Stimulated activated CD8-positive, alpha-beta memory T cell treated with anti-CD3 and anti-CD28 coated beads, Interleukin-4, amount 100 ng/mL, for 1 hour (primary cell): Measurements from ENCODE around the gene BICDL1.
"Not testable (repeated sequence)": the region's sequence is repeated elsewhere in the genome, so short reads cannot be mapped to it uniquely, and the experiment has no call there.

Experiments
- DNase-seq, 2 donors: peaks; one replicate each; pipeline ENCODE4 v3.0.0-alpha.2; 2020; ENCODE audit warnings: low read depth in 2 of 2, low spot score in 1 of 2

The BICDL1 gene

DNA sequence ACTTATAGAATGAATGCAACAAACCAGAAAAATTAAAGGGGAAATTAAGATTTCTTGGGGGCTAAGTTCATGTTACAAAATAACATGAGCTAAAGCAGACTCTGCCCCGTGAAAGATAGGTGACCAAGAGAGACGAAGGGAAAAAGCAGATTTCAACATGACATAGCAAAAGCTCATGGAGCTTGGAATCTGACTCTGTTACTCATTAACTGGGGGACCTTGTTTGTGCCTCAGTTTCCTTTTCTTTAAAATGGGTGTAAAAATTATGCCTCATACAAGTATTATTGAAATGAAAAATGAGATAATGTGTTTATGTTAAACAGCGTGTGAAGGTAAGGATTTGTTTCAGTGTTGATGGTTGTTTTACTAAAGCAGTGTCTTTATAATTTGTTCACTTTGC is 11.5 kb downstream of the BICDL1 start:
- DNase-seq: no peak

DNA sequence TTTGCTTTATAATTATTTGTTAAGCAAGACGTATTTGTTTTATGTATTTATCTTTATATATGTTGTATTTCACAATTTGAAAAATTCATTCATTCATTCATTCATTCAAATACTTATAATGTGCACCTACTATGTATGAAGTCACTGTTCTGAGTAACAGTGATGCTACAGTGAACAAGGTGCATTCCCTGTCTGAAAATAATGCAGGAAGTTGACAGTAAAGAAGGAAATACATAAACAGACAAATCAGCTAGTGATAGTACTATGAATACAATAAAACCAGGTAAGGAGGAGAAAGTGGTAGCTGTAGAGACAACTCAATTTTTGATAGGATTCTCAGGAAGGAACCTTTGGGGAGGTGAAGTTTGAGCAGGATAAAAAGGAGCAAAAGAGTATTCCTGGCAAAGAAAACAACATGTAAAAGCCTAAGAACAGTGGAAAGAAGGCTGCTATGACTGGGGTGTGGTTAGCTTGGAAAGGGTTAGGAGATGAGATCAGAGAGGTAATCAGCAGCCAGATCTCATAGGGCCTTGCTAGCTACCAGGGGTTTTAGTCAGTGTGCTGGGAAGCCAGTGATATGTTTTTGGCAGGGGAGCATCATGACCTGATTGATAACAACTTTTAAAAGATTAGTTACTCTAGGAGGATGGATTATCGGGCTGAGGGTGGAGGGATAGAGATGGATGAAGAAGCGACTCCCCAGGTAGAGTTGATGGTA is 17.4 kb downstream of the BICDL1 start:
- no peak for DNase-seq

DNA sequence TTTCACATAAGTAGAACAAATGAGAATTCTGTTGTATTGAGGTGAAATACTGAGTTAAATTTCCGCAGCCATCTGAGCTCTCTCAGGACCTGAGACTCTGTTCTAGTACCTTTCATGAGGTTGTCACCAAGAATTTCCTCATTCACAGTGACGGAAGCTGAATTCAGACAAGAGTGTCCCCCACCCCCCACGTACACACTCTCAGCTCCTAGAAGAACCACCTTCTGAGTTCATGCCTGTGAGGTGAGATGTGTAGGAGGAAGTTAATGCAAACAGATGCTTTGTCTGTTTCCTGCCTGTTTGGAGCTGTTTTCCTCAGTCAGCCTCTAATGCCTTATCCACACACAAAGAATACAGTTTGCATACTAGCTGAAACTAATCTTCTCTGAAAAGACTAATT is 18.2 kb downstream of the BICDL1 start:
- DNase-seq: peak in 1 of 2 donors; percentile 41

DNA sequence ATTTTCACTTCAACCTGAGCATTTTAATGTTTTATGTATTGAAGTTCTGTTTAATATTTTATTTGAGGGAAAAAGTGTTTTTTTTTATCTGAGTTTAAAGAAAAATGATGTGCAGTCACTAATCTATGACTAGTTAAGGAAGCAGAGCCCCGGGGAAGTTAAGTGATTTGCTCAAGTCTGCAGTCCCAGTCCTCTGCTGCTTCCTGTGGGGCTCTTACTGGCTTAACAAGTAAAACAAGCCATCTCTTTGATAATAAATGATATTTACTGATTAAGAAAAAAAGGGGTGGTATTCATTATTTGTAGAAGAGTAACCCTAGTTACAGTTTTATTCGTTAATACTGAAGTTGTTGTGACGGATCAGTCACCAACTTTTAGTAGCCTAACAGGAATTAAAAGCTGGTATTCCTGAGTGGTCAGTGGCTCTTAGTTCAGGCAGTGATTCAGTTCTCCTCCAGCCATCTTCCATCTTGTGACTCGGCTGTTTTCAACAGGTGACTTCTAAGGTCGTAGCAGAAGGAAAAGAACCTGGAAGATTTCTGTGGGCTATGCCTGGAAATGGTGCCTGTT is 21.7 kb downstream of the BICDL1 start:
- no peak for DNase-seq

DNA sequence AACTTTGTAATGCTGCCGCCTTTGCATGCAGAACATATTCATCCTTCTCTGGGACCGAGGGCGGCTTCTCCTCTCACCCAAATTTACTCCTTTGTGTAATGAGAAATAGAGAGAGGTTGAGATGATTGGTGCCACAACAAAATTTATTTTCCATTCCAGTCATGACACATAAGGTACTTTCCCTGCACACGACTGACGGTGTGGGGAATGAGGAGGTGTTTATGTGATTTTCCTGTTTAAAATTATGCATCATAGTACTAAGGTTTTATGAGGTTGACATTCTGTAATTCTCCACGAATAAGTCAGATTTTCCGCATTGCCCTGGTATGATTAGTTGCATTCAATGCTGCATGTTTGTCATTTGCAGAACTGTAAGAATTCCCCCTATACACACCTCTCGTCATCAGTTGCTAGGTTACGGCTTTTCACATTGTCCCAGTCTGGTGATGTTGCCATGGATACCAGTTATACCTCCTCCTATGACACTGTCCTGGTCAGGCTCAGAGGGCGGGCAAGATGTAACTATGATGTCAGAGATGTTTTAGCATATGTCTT is 23.1 kb downstream of the BICDL1 start:
- DNase-seq: peak; percentile 23 to 49

DNA sequence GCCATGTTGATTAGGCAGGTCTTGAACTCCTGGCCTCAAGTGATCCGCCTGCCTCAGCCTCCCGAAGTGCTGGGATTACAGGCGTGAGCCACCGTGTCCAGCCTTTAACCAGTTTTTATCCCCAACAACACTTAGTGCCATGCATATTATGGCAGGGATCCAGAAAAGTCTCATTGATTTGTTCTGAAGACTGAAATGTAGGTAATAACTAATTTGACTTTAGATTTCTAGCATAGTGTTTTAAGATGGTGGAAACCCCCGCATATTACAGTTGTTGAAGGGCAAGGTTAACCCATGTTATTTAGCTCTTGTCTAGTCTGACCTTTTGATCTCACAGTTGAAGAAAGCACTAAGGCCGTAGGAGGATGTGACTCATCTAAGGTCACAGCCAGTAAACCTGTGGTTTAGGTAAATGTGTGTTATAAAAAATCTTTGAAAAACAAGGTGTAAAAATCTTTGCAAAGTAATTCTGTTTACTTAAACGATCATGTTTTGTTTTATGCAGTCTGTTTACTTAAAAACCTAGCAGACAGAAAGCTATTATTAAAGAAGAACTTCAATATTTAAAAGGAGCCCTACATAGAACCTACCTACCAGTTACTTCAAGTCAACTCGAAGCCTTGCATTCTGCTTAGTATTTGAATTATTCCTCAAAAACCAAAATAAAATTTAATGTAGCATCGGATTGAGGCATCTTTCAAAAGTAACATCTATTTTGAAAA is 24.8 kb downstream of the BICDL1 start:
- no peak for DNase-seq

DNA sequence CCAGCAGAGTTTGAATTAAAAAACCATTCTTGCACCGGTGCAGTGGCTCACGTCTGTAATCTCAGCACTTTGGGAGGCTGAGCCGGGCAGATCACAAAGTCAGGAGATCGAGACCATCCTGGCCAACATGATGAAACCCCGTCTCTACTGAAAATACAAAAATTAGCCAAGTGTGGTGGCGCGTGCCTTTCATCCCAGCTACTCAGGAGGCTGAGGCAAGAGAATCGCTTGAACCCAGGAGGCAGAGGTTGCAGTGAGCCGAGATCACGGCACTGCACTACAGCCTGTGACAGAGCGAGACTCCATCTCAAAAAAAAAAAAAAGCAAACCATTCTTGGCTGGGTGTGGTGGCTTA is 25.3 kb downstream of the BICDL1 start:
- not testable (repeated sequence) for DNase-seq

DNA sequence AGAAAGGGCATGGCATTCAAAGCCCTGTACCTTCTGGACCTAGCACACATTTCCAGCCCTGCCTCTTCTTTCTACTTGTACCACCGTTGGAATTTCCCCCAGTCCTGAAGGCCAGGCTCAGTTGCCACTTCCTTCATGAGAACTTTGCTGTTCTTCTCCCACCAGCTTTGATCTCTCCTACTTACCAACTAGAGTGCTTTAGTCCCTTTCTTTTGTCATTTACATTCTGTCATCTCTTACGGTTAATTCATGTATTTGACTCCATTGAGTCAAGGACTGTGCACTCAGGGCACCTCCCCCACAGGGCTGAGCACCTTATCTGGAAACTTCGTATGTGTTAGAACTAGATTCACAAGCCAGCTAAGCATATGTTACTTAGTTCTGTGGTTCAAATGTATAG is 26.3 kb downstream of the BICDL1 start:
- DNase-seq: peak in 1 of 2 donors; percentile 34

DNA sequence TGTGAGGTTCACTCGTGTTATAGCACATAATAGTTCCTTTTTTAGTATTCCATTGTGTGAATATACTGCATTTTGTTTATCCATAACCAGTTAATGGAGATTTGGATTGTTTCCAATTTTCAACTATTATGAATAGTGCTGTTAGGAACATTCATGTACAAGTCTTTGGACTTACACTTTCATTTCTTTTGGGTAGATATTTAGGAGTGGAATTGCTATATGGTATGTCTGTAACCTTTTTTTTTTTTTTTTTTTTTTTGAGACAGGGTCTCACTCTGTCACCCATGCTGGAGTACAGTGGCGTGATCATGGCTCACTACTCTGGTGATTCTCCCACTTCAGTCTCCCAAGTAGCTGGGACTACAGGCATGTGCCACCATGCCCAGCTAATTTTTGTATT is 27.2 kb downstream of the BICDL1 start:
- DNase-seq: not testable (repeated sequence)

DNA sequence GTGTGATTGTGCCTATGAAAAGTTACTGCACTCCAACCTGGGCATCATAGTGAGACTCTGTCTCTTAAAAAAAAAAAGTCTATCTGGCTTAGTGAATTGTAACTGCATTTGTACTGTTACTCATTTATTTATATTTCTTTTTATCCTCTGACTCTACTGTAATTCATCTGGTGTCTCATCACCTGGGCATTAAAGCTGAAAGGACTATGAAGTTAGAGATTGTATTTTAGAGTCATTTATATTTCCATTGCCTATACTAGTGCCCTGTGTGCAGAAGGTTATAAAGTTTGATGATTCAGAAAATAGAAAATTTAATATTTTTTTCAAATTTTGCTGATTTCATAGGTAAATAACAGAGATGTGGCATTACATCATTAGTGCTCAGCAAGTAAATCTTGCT is 30.2 kb downstream of the BICDL1 start:
- no peak for DNase-seq

DNA sequence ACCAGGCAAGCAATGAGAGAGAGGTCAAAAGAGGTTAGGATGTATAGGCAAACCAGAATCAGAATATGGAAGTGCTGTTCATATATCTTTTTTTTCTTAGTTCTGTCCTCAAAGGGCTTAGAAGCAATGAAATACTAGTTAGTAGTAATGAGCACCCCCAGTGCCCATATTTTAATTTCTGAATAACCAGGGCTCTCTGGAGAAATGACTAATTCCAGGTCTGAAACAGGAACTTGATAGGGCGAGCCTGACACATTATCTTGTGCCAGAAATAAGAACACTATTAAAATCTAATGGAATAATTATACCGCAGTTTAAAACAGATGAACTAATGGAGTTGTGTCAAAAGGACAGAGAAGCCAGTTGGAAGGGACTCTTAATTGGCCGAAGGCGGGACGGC is 30.9 kb downstream of the BICDL1 start:
- no peak for DNase-seq

DNA sequence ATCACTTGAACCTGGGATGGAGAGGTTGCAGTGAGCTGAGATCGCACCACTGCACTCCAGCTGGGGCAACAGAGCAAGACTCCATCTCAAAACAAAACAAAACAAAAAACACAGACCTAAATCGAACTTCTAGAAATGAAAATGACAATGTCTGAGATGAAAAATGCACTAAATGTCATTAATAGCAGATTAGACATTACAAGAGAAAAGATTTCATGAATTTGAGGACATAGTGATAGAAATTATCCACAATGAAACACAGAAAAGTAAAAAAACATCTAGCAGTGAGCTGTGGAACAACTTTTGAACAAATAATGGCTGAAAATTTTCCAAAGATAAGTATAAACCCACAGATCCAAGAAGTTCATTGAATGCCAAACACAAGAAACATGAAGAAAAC is 35.2 kb downstream of the BICDL1 start:
- no peak for DNase-seq

DNA sequence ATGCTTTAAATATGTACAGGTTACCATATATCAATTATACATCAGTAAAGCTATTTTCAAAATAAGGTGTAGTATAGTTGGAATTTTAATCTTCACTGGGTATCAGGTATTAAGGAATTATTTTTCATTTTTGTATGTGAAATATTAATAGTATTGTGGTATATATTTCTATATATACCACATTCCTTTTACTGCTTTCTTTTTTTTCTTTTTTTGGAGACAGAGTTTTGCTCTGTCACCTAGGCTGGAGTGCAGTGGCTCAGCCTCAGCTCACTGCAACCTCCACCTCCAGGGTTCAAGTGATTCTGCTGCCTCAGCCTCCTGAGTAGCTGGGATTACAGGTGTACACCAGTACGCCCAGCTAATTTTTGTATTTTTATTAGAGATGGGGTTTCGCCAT is 36.6 kb downstream of the BICDL1 start:
- no peak for DNase-seq

DNA sequence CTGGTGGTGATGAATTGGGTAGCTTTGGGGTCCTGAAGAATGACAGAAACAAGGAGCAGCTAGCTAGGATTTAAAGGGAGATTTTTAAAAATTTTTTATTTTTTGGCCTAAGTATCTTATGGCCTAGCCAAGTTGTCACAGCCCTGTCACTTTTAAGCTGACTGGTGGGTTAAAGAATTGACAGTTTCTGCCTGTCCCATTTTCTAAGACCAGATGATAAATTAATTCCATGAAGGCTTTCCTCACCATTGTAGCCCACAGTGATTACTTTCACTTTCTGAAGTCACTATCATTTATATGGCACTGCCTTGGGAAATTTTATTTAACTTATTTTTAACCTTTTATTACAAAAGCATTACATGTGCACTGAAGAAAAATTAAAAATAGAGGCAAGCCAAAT is 43.2 kb downstream of the BICDL1 start:
- no peak for DNase-seq

DNA sequence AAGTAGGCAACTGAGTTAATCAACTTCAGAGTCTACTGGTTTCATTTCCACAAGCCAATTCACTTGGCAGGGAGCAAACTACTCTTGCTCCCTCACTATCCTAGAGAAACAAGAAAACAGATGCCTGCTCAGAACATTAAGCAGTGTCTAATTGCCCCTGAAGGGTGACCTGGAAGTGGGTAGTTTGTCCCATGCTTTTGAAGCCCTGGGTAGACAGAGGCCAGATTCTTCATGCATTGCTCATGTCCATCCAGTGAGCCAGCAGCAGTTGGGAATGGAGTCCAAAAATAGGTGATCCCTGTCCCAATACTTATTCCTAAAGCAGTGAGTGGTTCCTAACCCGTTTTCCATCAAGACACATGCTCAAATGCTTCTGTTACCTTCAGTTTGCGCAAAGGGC is 48.8 kb downstream of the BICDL1 start:
- DNase-seq: no peak

DNA sequence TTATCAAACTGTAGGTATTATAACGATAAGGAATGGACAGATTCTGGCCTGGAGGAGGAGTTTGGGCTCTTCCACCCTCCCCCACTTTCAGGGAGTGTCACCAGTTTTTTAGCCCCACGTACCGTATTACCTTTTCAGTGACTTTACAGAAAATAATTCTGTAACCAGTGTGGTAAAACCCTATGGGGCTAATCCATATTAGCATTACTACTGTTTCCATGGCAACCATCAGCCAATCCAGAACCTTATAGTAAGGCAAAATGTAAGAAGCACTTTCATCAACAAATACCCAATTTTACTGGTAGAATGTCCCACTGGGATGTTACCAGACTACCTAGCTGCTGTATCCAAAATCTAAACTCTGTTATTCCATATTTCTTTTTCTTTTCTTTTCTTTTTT is 50.7 kb downstream of the BICDL1 start:
- no peak for DNase-seq

DNA sequence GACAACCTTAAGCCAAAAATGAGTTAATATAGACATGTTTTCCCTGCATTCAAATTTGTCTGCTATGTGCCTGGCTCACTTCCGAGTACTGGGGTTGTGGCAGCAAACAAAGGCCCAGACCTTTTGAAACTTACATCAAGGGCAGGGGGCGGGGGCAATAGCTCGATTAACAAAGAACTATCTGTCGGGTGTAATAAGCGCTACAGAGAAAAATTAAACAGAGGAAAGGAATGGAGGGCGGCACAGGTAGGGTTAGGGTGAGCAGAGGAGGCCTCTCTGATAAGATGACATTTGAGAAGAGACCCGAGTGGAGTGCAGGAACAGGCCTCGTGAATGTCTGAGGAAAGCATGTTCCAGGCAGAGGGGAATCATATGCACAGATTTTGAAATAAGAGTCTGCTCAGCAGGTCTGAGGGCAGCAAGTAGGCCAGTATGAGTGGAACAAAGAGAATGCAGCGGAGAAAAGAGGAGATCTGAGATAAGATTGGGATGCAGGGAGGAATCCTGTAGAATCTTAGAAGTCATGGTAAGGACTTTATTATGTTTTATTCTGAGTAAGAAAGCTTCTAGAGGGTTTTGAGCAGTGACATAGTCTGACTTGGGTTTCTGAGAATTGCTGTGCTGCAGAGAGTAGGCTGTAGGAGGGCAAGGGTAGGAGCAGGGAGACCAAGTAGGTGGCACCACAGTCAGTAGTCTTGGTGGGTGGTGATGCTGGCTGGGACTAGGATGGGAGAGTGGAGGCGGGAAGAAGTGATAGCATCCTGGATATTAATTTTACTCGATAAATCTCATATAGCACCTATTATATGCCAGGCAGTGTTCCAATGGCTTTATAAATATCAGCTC is 52.6 kb downstream of the BICDL1 start:
- DNase-seq: no peak

DNA sequence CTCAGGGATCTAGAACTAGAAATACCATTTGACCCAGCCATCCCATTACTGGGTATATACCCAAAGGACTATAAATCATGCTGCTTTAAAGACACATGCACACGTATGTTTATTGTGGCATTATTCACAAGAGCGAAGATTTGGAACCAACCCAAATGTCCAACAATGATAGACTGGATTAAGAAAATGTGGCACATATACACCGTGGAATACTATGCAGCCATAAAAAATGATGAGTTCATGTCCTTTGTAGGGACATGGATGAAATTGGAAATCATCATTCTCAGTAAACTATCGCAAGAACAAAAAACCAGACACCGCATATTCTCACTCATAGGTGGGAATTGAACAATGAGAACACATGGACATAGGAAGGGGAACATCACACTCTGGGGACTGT is 56.3 kb downstream of the BICDL1 start:
- not testable (repeated sequence) for DNase-seq

DNA sequence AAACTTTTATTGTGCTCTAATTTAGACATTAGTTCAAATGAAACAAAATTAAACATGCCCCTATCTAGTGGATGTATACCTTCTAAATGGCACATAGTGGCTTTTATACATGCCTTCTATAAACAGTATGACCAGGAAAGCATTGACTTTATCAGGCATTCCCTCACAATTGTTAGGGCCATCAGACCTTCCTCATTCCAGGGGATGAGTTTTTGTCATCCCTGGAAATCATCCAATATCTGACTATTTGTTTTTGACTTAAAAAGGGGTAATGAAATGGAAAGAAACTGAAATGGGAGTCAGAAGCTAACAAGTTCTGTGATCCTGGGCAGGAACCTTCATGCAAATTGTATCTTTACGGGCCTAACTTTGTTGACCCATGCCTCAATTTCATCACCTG is 58.0 kb downstream of the BICDL1 start:
- no peak for DNase-seq

DNA sequence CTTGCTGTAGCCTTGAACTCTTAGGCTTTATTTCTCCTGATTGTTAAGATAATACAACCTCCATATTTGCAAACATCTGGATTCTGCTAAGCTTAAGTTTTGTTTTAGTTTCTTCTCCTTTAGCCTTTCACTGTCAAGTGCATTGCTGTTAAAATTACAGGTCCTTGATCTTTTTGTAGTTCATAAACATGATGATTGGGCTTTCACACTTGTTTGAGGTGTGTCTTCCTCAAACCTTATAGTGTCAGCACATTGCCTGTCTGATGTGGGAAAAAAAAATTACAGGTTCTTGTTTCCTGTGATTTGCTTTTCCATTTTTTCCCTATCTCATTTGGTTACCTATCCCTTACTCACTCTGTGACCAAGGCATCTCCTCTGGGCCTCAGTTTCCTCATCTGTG is 59.2 kb downstream of the BICDL1 start:
- no peak for DNase-seq

DNA sequence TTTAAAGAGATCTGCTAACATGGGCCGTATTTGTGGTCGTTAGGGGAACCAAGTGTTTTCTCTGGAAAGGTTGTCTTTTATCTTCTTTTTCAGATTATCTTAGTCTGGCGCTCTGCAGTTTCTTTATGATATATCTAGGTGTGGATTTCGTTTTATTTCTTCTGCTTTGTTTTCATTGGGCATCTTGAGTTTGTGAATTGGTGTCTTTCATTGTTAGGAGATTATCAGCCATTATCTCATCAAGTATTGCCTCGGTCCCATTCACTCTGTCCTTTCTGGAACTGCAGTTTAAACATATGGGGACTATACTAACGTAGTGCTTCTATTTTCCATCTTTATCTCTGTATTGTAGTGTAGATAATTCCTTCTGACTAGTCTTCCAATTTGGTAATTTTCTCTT is 60.4 kb downstream of the BICDL1 start:
- DNase-seq: no peak
